Breast epithelium (tissue), 4 donors: ENCODE measurements around the gene RCVRN. TPM values are rescaled to one million over a fixed set of nuclear protein-coding genes. Genes with fewer than 3 reads are reported as not detected.

Experiments
- DNase-seq, 2 donors: peaks; one replicate each; pipeline ENCODE4 v3.0.0-alpha.2; 2019; ENCODE audit warnings: low spot score in 2 of 2
- H3K27ac ChIP-seq, 2 donors: fragments of 200-600 bp; sonication (generic) in 1 of 2; one replicate each; pipeline ENCODE4 v1.5.1; 2016 to 2019; ENCODE audit warnings: mild to moderate bottlenecking in 1 of 2
- H3K27me3 ChIP-seq, 2 donors: fragments of 200-600 bp; sonication (generic) in 1 of 2; one replicate each; pipeline versions ENCODE4 v1.5.1 to v1.6.0; 2017 to 2019; ENCODE audit warnings: control low read depth in 1 of 2, mild to moderate bottlenecking in 1 of 2
- H3K36me3 ChIP-seq: fragments of 200-600 bp; one replicate; pipeline ENCODE4 v1.5.1; 2019
- H3K4me1 ChIP-seq, 2 donors: fragments of 200-600 bp; sonication (generic); one replicate each; pipeline ENCODE4 v1.5.1; 2016 to 2019; ENCODE audit warnings: control low read depth in 1 of 2
- H3K4me3 ChIP-seq, 3 donors: fragments of 200-600 bp; sonication (generic); 1 replicate in 2 of 3; 2 replicates in 1 of 3; pipeline ENCODE4 v1.5.1; 2016 to 2019; ENCODE audit warnings: mild to moderate bottlenecking in 3 of 3, moderate library complexity in 2 of 3
- H3K9me3 ChIP-seq, 2 donors: fragments of 200-600 bp; sonication (generic) in 1 of 2; one replicate each; pipeline ENCODE4 v1.5.1; 2016 to 2019; ENCODE audit warnings: control low read depth in 1 of 2
- POLR2A ChIP-seq: fragments of 450-650 bp; IDR thresholded peaks from one replicate; pipeline ENCODE4 v1.6.1; 2016; ENCODE audit warnings: antibody characterized with exemption, mild to moderate bottlenecking, moderate library complexity
- POLR2AphosphoS5 ChIP-seq, 3 donors: sonication (generic); formaldehyde crosslinking; IDR thresholded peaks; one replicate each; pipeline ENCODE4 v1.6.1; 2017; ENCODE audit warnings: antibody characterized with exemption in 3 of 3
- intact Hi-C: fragments of 100-400 bp; cut with DNase I; formaldehyde crosslinking; loops from one replicate; pipeline ENCODE4 v1.15.1; 2023; ENCODE audit warnings: low total_unique reads
- total RNA-seq, 3 donors: library from RNA; depleted of rRNA; stranded (reverse); fragments of >200 nt; gene quantifications; one replicate each; pipeline ENCODE4 v1.1.0, GENCODE V29; 2016
- TF ChIP-seq, protein P1 (sequence below), 3 donors: fragments of 450-650 bp; IDR thresholded peaks; one replicate each; pipeline ENCODE4 v1.5.1; 2016 to 2017; ENCODE audit warnings: antibody characterized with exemption in 3 of 3, mild to moderate bottlenecking in 3 of 3, moderate library complexity in 3 of 3

The RCVRN gene
- total RNA-seq, 3 donors from 2014 or later: 0.15 to 0.66 (median 0.32) TPM

- TF ChIP-seq POLR2A (no peak), POLR2AphosphoS5 (IDR thresholded peaks at IDR 0.05) (no peak)
- TF ChIP-seq, protein P1, sequence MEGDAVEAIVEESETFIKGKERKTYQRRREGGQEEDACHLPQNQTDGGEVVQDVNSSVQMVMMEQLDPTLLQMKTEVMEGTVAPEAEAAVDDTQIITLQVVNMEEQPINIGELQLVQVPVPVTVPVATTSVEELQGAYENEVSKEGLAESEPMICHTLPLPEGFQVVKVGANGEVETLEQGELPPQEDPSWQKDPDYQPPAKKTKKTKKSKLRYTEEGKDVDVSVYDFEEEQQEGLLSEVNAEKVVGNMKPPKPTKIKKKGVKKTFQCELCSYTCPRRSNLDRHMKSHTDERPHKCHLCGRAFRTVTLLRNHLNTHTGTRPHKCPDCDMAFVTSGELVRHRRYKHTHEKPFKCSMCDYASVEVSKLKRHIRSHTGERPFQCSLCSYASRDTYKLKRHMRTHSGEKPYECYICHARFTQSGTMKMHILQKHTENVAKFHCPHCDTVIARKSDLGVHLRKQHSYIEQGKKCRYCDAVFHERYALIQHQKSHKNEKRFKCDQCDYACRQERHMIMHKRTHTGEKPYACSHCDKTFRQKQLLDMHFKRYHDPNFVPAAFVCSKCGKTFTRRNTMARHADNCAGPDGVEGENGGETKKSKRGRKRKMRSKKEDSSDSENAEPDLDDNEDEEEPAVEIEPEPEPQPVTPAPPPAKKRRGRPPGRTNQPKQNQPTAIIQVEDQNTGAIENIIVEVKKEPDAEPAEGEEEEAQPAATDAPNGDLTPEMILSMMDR (IDR thresholded peaks at IDR 0.05): no peak
- intact Hi-C loops: no loop called here
- Histone ChIP-seq H3K4me3 (no peak overlapping the region), H3K4me1 (no peaks in the 10 kb centered on the region), H3K27ac (no peak overlapping the region), H3K9me3 (peaks cover 6 to 20% of the 10 kb centered on the region in 2 donors), H3K36me3 (no peaks in the 10 kb centered on the region), H3K27me3 (peaks cover 0 to 4% of the 10 kb centered on the region in 2 donors)
- no peak for DNase-seq
These were observed 21.6 kb downstream of the RCVRN start for GRCh38 chr17:9883451-9883850.

DNA sequence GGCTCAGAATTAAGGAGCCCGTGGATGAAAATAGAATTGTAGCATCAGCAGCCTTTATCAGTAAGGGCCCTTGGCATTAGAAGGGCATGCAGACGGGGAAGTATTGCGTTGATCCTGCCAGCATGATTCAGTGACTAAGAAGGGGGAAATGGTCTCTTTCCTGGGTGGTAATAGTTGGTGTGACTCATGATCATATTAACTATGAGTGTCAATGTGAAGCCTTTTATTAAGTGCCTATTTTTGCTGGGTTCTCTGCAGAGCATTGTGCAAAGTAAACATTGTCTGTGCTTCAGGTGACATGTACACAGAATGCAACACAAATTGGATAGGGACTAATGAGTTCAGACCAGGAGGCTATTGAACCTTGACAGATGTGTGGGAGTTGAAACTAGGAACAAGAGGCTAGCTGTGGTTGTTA, 24.5 kb downstream of the RCVRN start:
- no peak overlapping the region for H3K4me3 ChIP-seq
- TF ChIP-seq POLR2A (no peak), POLR2AphosphoS5 (IDR thresholded peaks at IDR 0.05) (no peak)
- TF ChIP-seq, protein P1 (IDR thresholded peaks at IDR 0.05): no peak
- no peaks in the 10 kb centered on the region for H3K4me1 ChIP-seq
- no peak for DNase-seq
- intact Hi-C loops: no loop called here
- H3K27me3 ChIP-seq: no peaks in the 10 kb centered on the region
- H3K36me3 ChIP-seq: no peaks in the 10 kb centered on the region
- no peak overlapping the region for H3K27ac ChIP-seq
- H3K9me3 ChIP-seq: peaks cover 6 to 20% of the 10 kb centered on the region in 2 donors

- intact Hi-C loops: no loop called here
- TF ChIP-seq POLR2A (no peak), POLR2AphosphoS5 (IDR thresholded peaks at IDR 0.05) (no peak)
- TF ChIP-seq, protein P1 (IDR thresholded peaks at IDR 0.05): no peak
- no peaks in the 10 kb centered on the region for H3K36me3 ChIP-seq
- H3K27me3 ChIP-seq: no peaks in the 10 kb centered on the region
- peaks cover 6 to 17% of the 10 kb centered on the region in 2 donors for H3K9me3 ChIP-seq
- no peaks in the 10 kb centered on the region for H3K4me1 ChIP-seq
- H3K27ac ChIP-seq: no peak overlapping the region
- DNase-seq: no peak
- no peak overlapping the region for H3K4me3 ChIP-seq
These were observed 26.1 kb downstream of the RCVRN start for GRCh38 chr17:9878786-9879525.

- no peaks in the 10 kb centered on the region for H3K27me3 ChIP-seq
- no peak for DNase-seq
- TF ChIP-seq POLR2AphosphoS5 (IDR thresholded peaks at IDR 0.05) (no peak), POLR2A (no peak)
- TF ChIP-seq, protein P1 (IDR thresholded peaks at IDR 0.05): no peak
- H3K27ac ChIP-seq: no peak overlapping the region
- no peak overlapping the region for H3K4me3 ChIP-seq
- intact Hi-C loops: no loop called here
- peaks cover 6 to 11% of the 10 kb centered on the region in 2 donors for H3K9me3 ChIP-seq
- H3K36me3 ChIP-seq: no peaks in the 10 kb centered on the region
- no peaks in the 10 kb centered on the region for H3K4me1 ChIP-seq
These were observed 26.7 kb downstream of the RCVRN start for GRCh38 chr17:9878356-9878755.

DNA sequence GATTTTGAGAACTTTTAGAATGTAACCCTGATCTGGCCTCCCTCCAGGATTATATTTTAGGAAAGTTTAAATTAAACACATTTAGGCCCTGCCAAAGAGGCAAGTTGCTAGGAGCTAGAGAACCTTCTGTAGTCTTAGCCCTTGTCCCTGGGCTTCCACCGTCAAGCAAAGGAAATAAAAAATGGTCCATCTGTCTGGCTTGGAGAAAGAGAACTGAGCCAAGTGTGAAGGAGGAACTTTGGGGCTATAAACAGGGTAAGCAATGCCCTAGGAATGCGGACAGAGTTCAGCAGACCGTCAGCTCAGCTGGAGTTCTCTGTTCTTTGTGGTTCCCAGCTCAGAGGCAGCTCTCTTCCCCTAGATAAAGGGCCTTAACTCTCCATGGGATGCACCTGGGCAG, 29.6 kb downstream of the RCVRN start:
- no peaks in the 10 kb centered on the region for H3K27me3 ChIP-seq
- H3K4me3 ChIP-seq: no peak overlapping the region
- no peaks in the 10 kb centered on the region for H3K9me3 ChIP-seq
- TF ChIP-seq POLR2A: no peak
- TF ChIP-seq POLR2AphosphoS5 (IDR thresholded peaks at IDR 0.05): no peak
- TF ChIP-seq, protein P1 (IDR thresholded peaks at IDR 0.05): no peak
- H3K36me3 ChIP-seq: no peaks in the 10 kb centered on the region
- intact Hi-C loops: no loop called here
- H3K4me1 ChIP-seq: no peaks in the 10 kb centered on the region
- H3K27ac ChIP-seq: peak overlapping the region; percentile 17 to 58
- no peak for DNase-seq
